Measurements from ENCODE around the gene F2RL3.
A peak's percentile ranks its signal among the peaks of the same experiment; 100 is the strongest.

F2RL3 gene

GRCh38 chr19:16897856-16898161 lies 9.0 kb downstream of the F2RL3 start:
- peak overlapping the region; percentile 85 to 88 (median 86) for H3K4me3 Mint-ChIP-seq
- no peaks in the 10 kb centered on the region for H3K9me3 Mint-ChIP-seq
- H3K27me3 Mint-ChIP-seq (ENCODE audit: low read depth), result peaks cover 15% of the 10 kb centered on the region
- TF ChIP-seq, protein P1, sequence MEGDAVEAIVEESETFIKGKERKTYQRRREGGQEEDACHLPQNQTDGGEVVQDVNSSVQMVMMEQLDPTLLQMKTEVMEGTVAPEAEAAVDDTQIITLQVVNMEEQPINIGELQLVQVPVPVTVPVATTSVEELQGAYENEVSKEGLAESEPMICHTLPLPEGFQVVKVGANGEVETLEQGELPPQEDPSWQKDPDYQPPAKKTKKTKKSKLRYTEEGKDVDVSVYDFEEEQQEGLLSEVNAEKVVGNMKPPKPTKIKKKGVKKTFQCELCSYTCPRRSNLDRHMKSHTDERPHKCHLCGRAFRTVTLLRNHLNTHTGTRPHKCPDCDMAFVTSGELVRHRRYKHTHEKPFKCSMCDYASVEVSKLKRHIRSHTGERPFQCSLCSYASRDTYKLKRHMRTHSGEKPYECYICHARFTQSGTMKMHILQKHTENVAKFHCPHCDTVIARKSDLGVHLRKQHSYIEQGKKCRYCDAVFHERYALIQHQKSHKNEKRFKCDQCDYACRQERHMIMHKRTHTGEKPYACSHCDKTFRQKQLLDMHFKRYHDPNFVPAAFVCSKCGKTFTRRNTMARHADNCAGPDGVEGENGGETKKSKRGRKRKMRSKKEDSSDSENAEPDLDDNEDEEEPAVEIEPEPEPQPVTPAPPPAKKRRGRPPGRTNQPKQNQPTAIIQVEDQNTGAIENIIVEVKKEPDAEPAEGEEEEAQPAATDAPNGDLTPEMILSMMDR (IDR thresholded peaks at IDR 0.05; ENCODE audit: unreplicated experiment in 3 of 3), result no peak
- peaks cover 2% of the 10 kb centered on the region for H3K36me3 Mint-ChIP-seq (ENCODE audit: low read depth)
- H3K27ac Mint-ChIP-seq, result peak overlapping the region in 1 of 3 experiments; percentile 88
- peaks cover 5% of the 10 kb centered on the region for H3K4me1 Mint-ChIP-seq

DNA sequence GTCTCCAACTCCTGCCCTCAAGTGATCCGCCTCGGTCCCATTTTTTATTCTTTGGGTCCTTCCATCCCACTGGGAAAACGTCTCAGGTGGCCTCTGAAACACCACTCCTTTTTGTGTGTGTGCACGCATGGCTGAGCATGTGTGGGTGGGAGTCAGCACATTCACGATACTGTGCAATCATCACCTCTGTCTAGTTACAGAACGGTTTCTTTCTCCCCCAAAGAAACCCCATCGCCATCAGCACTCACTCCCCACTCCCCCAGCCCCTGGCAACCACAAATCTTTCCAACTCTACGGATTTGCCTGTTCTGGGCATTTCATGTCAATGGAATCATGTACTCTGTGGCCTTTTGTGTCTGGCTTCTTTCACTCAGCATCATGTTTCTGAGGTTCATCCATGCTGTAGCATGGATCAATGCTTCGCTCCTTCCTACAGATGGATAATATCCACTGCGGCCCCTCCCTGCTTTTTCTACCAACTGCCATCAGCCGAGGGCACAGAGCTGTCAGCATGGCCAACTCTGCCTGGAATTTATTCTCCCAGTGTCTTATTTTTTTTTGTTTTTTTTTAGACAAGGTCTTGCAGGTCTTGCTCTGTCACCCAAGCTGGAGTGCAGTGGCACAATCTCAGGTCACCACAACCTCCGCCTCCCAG lies 9.7 kb downstream of the F2RL3 start:
- Mint-ChIP-seq H3K36me3 (ENCODE audit: low read depth) (peaks cover 3% of the 10 kb centered on the region), H3K4me1 (peaks cover 5% of the 10 kb centered on the region), H3K4me3 (peak overlapping the region; percentile 85 to 88 (median 86)), H3K9me3 (no peaks in the 10 kb centered on the region), H3K27ac (peak overlapping the region; percentile 58 to 88 (median 77)), H3K27me3 (ENCODE audit: low read depth) (peaks cover 15% of the 10 kb centered on the region)
- TF ChIP-seq, protein P1 (IDR thresholded peaks at IDR 0.05; ENCODE audit: unreplicated experiment in 3 of 3), result no peak

DNA sequence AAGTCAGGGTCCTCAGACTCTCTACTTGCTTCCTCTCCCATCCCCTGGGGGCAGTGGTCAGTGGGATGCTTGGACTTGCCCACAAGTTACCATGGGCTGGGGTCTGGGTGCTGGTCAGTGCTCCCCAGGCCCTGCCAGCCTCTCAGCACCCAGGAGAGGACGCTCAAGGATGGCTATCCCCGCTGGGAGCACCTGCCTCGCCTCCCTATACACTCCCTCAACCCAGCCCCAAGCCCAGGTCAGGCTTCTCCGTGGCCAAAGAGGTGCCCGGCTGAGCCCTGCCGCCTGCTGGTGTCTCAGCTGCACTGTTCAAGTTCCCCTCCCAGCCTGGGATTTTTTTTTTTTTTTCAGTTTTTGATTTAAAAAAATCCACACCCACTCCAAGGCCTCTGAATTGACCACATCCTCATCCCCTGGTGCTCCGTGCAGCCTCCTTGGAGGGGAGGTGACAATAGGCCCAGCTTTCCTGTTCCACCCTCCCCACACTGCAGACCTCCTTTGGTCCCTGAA lies 10.8 kb downstream of the F2RL3 start:
- H3K9me3 Mint-ChIP-seq, result no peaks in the 10 kb centered on the region
- TF ChIP-seq, protein P1 (IDR thresholded peaks at IDR 0.05; ENCODE audit: unreplicated experiment in 3 of 3), result peak; percentile 39 to 50 (median 40)
- H3K27ac Mint-ChIP-seq, result no peak overlapping the region
- peak overlapping the region; percentile 49 to 65 (median 58) for H3K4me3 Mint-ChIP-seq
- H3K4me1 Mint-ChIP-seq, result peaks cover 5% of the 10 kb centered on the region
- peaks cover 3% of the 10 kb centered on the region for H3K36me3 Mint-ChIP-seq (ENCODE audit: low read depth)
- H3K27me3 Mint-ChIP-seq (ENCODE audit: low read depth), result peaks cover 7% of the 10 kb centered on the region

GRCh38 chr19:16901491-16902175 lies 12.8 kb downstream of the F2RL3 start:
- peaks cover 3% of the 10 kb centered on the region for H3K36me3 Mint-ChIP-seq (ENCODE audit: low read depth)
- H3K4me3 Mint-ChIP-seq, result no peak overlapping the region
- H3K27ac Mint-ChIP-seq, result no peak overlapping the region
- TF ChIP-seq, protein P1 (IDR thresholded peaks at IDR 0.05; ENCODE audit: unreplicated experiment in 3 of 3), result no peak
- peaks cover 7% of the 10 kb centered on the region for H3K27me3 Mint-ChIP-seq (ENCODE audit: low read depth)
- peaks cover 5% of the 10 kb centered on the region for H3K4me1 Mint-ChIP-seq
- no peaks in the 10 kb centered on the region for H3K9me3 Mint-ChIP-seq

DNA sequence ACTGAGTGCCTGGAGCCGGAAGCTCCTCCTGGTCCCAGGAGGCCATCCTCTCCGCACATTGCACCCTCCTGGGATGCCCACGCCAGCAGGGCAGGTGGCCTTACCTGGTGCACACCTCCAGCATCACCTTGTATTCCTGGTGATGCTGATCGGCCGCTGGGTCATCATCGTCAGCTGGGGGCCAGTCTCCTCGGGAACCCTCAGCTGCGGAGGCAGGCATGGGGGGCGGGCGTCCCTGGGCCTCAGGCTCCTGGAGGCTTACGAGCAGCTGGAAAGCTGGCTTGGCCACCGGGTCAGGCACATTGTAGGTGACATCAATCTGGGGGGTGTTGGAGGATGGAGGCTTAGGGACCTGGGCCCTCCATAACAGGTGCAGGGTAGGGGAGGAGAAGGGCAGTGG lies 13.7 kb downstream of the F2RL3 start:
- peaks cover 3% of the 10 kb centered on the region for H3K36me3 Mint-ChIP-seq (ENCODE audit: low read depth)
- no peaks in the 10 kb centered on the region for H3K9me3 Mint-ChIP-seq
- peaks cover 7% of the 10 kb centered on the region for H3K27me3 Mint-ChIP-seq (ENCODE audit: low read depth)
- H3K4me3 Mint-ChIP-seq, result no peak overlapping the region
- no peak overlapping the region for H3K27ac Mint-ChIP-seq
- H3K4me1 Mint-ChIP-seq, result peaks cover 5% of the 10 kb centered on the region
- TF ChIP-seq, protein P1 (IDR thresholded peaks at IDR 0.05; ENCODE audit: unreplicated experiment in 3 of 3), result no peak
